ENCODE results near the gene LAX1.

DNA sequence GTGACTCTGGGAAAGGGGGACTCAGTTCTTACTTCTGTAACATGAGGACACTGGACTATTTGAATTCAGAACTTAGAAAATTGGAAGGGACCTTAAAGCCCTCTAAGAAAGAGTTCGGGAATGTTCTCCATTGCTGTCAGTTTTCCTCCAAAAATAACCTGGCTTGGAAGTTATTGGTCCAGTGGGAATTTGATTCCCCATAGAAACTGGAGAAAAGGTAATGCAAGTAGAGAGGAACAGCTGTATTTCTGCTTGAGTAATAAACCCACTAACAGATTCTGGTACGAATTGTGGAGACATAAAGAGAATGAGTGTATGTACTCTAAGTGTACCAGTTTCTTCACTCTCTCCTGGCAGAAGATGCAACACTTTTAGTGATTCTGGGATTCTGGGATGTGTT, 32.2 kb downstream of the LAX1 start:
- TF ChIP-seq CTCF (conservative IDR thresholded peaks at IDR 0.05; ENCODE audit: low read length) (no peak), EZH2phosphoT487 (IDR thresholded peaks at IDR 0.05; ENCODE audit: borderline replicate concordance) (no peak)
